EH (cell line): ENCODE data around the gene SNRNP200.
A peak's percentile ranks its signal among the peaks of the same experiment; 100 is the strongest.

Experiments used
- DNase-seq: peaks from one replicate; pipeline ENCODE4 v3.0.0-alpha.2; 2015; ENCODE audit warnings: low read depth

SNRNP200 gene

GRCh38 chr2:96251721-96252292, 53.5 kb downstream of the SNRNP200 start:
- DNase-seq = peak; percentile 99

GRCh38 chr2:96250188-96250587, 55.2 kb downstream of the SNRNP200 start:
- DNase-seq = no peak

DNA sequence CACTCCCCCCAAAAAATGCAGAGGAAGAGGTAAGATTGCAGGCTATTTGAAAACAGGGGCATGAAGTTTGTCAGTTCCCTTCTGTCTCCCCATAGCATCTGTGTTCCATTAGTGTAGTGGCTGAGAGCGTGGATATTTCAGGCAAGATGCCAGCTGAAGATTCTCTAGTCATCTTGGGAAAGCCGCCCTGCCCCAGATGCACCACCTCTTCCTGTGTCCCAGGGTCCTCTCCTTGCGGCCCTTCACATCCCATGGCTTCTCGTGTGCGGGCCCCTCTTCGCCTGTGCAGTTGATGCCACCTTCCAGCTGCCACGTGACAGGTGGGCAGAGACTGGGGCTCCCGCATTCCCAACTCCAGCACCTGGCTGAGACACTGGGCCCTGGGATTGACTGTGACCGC, 55.7 kb downstream of the SNRNP200 start:
- peak; percentile 93 for DNase-seq

GRCh38 chr2:96248624-96249023, 56.7 kb downstream of the SNRNP200 start:
- DNase-seq = no peak

- DNase-seq = no peak
These were observed 57.5 kb downstream of the SNRNP200 start for GRCh38 chr2:96247896-96248295.

DNA sequence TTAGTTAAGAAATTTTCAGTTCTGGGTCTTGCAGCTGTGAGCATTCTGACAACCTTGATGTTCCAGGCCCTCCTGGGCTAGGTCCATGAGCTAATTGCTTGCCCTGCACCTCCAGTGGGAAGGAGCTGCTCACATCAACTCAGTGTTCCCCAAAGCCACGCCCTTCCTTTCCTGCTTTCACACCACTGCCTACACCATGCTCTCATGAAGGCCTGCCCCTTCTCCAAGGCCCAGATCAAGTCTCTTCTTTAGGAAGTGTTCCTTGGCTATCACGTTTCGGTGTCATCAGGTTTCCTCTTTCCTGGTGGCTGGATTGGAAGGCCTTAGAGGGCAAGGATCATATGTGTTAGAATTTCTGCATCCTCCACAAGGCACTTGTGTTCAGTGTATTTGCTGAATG, 58.3 kb downstream of the SNRNP200 start:
- no peak for DNase-seq

- peak; percentile 56 for DNase-seq
These were observed 59.5 kb downstream of the SNRNP200 start for GRCh38 chr2:96245609-96246390.

GRCh38 chr2:96243843-96244242, 61.5 kb downstream of the SNRNP200 start:
- DNase-seq = no peak

- DNase-seq = peak; percentile 92
These were observed 63.3 kb downstream of the SNRNP200 start for GRCh38 chr2:96241900-96242611.

DNA sequence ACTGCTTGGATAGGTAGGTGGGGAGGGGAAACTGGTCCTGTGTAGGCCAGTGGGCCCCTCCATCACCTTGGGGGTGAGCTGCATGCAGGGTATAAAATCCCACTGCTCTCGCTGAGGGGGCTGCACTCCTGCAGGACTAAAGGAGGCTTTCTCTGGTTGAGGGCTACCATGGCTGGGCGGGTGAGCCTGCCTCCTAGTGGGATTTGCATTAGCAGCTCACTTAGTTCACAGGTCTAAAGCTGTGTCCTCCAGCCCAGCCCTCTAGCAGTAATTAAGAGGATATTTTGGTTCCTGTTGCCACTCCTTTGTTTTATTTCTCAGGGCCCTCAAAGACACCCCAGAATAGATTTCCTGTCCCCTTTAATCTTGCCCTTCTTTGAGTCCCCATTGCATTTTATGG, 64.1 kb downstream of the SNRNP200 start:
- no peak for DNase-seq

- DNase-seq = no peak
These were observed 64.9 kb downstream of the SNRNP200 start for GRCh38 chr2:96240341-96241038.

GRCh38 chr2:96239745-96240264, 65.5 kb downstream of the SNRNP200 start:
- DNase-seq = no peak

DNA sequence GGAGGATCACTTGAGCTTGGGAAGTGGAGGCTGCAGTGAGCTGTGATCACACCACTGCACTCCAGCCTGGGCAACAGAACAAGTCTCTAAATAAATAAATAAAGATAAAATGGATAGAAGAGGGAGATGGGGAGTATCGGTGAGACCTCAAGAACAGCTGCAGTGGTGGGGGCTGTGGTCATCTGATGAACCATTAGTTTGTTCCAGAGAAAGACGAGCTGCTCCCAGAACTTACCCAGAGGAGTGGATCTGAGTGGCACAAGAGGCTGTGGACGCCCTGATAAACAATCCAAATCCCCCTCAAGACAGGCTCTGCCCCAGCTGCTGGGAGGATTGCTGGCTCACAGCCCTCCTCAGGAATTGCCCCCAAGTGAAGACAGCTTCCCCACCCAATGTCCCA, 66.3 kb downstream of the SNRNP200 start:
- DNase-seq = no peak

DNA sequence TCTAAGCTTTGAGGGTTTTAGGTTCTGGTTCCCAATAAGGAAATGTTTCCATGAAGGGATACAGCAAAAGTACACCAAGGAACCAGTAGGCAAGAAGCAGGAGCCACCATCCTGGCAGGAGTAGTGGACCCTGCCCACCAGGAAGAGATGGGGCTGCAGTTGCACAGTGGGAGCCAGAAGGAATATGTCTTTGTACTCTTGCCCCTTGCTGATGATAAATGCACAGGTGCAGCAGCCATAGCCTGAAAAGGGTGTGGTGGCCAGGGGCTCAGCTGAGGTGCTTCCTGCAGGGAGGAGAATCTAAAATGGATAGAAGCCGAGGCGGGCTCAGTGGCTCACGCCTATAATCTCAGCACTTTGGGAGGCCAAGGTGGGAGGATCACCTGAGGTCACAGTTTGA, 67.1 kb downstream of the SNRNP200 start:
- no peak for DNase-seq

- no peak for DNase-seq
These were observed 68.5 kb downstream of the SNRNP200 start for GRCh38 chr2:96236882-96237281.

GRCh38 chr2:96233880-96234316, 71.4 kb downstream of the SNRNP200 start:
- no peak for DNase-seq

DNA sequence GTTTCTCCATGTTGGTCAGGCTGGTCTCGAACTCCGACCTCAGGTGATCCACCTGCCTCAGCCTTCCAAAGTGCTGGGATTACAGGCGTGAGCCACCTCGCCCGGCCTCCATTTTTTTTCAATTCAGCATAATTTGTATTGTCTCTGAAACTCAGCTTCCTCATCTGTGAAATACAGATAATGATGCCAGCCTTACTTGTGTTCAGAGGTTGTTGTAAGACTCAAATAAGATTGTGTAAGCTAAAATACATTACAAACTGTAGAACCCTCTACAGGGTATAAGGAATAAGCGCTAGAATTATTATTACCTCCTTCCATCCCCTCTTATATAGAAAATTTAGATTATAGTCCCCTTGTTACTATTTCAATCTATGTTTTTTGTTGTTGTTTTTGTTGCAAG, 71.9 kb downstream of the SNRNP200 start:
- DNase-seq = no peak

DNA sequence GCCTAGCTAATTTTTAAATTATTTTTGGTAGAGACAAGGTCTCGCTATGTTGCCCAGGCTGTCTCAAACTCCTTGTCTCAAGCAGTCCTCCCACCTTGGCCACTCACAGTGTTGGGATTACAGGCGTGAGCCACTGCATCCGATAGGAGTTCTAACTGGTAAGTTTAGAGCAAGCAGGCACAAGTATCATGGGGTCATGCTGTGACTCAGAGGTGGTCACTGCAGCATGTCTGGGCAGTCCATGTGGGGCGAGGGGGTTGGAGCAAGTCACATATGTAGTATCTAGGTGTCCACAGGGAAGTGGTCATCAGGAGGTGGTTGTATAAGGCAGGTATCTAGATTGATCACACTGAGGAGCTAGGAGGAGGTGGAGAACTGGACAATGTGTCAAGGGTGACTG, 74.0 kb downstream of the SNRNP200 start:
- DNase-seq = no peak

GRCh38 chr2:96225016-96225533, 80.3 kb downstream of the SNRNP200 start:
- no peak for DNase-seq
